Activated CD4-positive, alpha-beta T cell treated with anti-CD3 and anti-CD28 coated beads, Interleukin-2, amount 50 U/mL, for 16 hours (primary cell): ENCODE data around the gene SRRM3.
"Not testable (repeated sequence)": the region's sequence is repeated elsewhere in the genome, so short reads cannot be mapped to it uniquely, and the experiment has no call there.

Source experiments
- DNase-seq: peaks from one replicate; pipeline ENCODE4 v3.0.0-alpha.2; 2020

SRRM3 gene

DNA sequence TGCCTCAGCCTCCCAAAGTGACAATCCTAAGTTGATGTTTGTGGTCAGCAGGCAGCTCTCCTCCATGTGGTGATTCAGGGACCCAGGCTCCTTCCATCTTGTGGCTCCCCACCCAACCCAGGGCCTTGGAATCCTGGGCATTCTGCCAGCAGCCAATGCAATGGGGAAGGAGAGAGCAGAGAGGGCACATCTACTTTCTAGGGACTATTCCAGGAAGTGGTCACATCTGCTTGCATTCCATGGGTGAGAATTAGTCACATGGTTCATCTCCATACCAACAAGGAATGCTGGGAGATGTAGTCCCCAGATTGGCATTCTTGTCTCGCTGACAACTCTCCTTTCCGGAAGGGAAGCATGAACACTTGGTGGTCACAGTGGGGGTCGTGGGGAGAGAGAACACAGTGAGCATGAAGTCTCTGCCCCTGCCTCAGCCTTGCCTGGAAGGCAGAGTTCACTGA lies 9.9 kb upstream of the SRRM3 start:
- DNase-seq = peak; percentile 14

DNA sequence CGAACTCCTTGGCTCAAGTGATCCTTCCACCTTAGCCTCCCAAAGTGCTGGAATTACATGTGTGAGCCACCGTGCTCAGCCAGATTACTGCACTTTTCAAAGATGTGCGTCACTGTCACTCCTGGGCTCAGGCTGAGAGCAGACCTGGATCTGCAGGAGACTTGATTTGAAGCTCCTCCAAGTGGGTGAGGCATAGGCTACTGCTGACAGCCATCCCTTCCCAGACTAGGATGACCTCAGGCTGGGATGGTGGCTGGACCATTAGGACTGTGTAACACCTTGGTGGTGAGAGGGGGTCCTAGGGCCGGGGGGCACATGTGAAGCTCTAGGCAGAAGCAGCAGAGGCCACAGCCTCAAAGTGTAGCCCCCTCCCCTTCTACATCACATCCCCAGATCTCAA lies 8.2 kb upstream of the SRRM3 start:
- DNase-seq = no peak

GRCh38 chr7:76193883-76194282 lies 7.8 kb upstream of the SRRM3 start:
- DNase-seq = no peak

DNA sequence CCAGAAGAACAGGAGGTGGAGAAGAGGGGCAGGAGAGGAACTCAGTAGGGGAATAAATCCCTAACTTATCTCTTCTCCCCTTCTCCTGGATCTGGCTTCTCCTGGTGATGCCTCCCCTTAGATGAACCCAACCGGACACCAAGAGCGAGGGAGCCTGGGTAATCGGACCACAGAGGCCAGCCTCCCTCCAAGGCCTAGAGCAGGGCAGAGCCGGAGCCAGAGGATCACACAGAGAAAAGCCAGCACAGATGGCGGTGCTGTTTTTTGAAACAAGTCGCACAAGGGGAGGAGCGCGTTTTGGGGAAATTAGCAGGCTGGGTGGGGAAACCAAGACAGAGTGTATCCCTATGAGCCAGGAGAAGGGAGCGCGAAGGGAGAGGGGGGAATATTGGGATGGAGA lies 4.9 kb upstream of the SRRM3 start:
- no peak for DNase-seq

DNA sequence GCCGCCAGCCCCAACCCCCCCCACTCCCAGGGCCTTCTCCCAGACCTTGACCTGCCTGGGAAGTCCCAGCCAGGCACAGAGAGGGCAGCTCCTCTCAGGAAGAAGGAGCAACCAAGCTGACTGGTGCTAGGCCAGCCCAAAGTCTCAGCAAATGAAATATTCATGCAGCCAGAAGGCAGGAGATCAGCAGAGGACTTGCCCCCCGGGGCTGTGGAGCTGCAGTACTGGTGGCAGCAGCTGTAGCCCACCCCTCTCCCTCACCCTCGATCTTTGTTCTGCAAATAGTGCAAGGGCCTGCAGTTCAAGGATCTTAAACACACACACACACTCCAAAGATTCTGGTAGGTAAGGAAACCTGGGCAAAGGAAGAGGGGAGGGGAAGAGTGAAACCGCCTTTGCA lies 3.5 kb upstream of the SRRM3 start:
- DNase-seq = no peak

- no peak for DNase-seq
Measured at GRCh38 chr7:76202666-76203030, 952 bp downstream of the SRRM3 start.

GRCh38 chr7:76204147-76204546 lies 2.5 kb downstream of the SRRM3 start:
- DNase-seq = no peak

- DNase-seq = no peak
Measured at GRCh38 chr7:76206633-76207032, 4.9 kb downstream of the SRRM3 start.

DNA sequence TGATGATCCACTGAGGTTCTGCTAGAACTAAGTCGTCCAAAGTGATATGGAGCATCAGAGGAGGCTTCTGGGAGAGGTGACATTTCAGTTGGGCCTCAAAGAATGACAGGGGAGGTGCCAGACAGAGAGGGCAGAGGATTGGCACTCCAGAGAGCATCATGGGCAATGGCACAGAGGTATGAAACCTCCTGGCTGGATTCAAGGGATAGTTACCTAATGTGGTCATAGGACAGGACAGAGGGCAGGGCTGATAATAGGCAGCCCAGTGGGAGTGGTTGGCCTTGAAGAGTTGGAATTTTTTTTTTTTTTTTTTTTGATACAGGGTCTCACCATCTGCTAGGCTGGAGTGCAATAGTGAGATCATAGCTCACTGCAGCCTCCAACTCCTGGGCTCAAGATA lies 7.6 kb downstream of the SRRM3 start:
- DNase-seq = no peak

DNA sequence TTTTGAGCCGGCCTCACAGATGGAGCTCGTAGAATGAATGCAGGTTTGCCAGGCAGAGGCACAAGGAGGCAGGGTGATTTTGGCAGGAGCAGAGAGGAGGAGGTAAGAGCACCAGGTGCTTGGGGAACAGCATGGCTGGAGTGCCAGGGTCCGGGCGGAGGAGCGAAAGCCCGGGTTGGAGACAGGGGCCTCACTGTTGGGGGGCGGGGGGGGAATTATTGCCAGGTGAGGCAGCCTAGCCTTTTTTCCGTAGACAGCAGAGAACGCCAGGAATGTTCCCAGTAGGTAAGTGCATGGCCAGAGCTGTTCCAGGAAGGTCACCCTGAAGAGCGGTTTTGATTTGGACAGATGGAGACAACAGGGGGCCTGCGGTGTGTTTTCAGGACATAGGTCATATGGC lies 9.5 kb downstream of the SRRM3 start:
- DNase-seq = no peak

DNA sequence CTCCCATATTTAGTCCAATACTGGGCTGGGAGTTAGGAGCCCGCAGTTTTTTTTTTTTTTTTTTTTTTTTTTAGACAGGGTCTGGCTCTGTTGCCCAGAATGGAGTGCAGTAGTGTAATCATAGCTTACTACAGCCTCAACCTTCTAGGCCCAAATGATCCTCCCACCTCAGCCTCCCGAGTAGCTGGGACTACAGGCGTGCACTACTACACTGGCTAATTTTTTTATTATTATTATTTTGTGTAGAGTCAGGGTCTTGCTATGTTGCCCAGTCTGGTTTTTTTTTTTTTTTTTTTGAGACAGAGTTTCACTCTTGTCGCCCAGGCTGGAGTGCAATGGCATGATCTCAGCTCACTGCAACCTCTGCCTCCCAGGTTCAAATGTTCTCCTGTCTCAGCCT lies 13.7 kb downstream of the SRRM3 start:
- DNase-seq = not testable (repeated sequence)

GRCh38 chr7:76216381-76217082 lies 14.8 kb downstream of the SRRM3 start:
- no peak for DNase-seq

- no peak for DNase-seq
Measured at GRCh38 chr7:76217942-76218566, 16.4 kb downstream of the SRRM3 start.

GRCh38 chr7:76220185-76221057 lies 18.7 kb downstream of the SRRM3 start:
- no peak for DNase-seq

DNA sequence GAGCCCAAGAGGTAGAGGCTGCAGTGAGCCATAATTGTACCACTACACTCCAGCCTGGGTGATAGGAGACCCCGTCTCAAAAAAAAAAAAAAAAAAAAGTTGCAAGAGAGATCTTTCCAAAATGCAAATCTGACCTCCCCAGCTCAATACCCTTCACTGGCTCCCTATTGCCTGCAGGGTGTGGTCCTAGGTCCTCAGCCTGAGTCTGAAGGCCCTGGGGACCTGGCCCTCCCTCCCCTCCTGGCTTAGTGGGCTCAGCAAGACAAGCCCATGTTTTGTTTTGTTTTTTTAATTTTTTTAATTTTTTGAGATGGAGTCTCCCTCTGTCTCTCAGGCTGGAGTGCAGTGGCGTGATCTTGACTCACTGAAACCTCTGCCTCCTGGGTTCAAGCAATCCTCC lies 20.6 kb downstream of the SRRM3 start:
- DNase-seq = no peak

DNA sequence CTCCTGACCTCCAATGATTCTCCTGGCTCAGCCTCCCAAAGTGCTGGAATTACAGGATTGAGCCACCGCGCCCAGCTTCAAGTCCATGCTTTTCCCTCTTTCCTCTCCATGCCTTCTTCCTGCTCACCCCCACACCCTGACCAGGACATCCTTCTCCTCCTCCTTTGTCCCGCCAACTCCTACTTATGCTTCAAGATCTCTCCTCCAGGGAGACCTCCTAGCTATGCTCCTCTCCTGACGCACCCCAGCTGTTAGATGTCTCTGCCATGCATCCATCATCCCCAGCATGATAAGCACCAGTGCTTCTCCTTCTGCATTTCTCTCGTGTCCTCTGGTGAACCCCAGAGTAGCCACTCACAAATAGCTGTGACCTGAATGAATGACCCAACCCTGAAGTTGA lies 21.1 kb downstream of the SRRM3 start:
- no peak for DNase-seq

DNA sequence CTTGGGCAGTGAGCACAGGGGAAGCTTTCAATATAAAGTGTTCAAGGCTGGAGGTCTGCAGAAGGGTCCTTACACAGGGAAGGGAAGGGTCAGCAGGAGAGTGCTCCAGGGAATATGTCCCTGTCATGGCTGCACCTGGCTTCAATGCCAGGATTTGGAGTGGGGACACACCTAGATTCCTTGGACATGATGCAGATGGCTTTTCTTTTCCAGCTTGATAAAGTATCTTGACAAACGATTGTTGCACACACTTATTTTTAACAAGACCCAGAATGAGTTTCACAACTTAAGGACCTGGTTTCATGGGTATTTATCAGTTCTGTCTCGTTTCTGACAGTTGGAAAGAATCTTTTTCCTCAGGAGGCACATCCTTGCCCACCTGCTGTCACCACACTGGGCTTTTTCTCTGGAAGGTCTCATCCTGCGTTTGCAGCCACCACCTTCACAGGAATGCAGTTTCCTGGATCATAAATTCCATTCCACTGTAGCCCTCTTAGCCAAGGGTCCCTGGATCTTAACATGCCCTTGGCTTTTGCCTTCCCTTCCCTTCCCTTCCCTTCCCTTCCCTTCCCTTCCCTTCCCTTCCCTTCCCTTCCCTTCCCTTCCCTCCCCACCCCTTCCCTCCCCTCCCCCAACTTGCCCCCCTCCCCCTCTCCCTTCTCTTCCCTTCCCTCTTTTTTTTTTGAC lies 21.7 kb downstream of the SRRM3 start:
- no peak for DNase-seq

DNA sequence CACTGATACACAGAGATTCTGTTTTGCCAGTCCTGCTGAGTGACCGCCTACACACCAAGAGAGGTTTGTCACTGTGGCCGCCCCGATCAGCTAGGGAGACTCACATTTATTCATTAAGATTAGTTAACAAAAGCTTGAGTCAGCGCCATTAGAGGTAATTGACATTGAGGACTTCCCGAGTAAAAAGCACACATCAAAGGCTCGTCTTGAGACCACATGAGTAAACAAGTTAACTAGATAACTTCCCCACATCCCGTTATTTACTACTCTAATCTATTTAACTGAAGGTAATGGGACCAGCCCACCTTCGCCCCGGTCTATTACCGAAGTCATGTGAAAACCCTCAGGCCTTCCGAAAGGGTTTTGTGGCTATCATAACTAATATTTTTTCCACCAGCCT lies 23.0 kb downstream of the SRRM3 start:
- DNase-seq = no peak

DNA sequence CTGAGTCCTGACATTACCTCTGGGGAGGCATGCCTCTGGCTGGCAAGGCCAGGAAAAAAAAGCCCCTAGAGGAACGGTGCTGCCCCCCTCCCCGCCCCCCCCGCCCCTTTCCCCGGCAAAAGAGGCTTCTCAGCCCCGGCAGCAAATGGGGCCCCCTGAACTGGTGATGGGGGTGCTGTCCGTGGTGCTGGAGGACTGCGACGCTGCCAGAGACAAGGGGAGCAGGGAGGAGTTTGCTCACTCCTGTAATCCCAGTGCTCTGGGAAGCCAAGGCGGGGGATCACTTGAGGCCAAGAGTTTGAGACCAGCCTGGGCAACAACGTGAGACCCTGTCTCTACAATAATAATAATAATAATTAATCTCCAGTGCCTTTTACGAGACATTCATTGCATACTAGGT lies 23.7 kb downstream of the SRRM3 start:
- DNase-seq = peak; percentile 9

DNA sequence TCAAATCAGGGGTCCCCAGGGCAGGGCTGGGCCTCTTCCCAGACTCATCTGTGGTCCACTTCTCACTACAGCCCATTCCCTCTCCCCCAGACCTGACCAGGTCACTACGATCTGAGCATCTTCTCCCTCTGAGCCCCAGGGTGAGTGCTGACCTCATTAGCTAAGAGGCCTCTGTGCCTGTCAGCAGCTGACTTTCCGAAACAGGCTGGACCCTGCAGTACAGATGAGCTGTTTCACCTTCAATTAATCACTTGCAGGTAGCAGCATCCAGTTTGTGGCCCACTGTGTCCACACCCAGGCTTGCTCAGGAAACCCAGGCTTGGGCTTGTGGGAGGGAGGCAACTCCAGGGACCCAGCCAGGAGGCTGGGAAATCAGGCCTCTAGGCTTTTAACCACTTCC lies 24.3 kb downstream of the SRRM3 start:
- no peak for DNase-seq

GRCh38 chr7:76226878-76227423 lies 25.3 kb downstream of the SRRM3 start:
- DNase-seq = not testable (repeated sequence)

GRCh38 chr7:76230214-76230613 lies 28.5 kb downstream of the SRRM3 start:
- DNase-seq = no peak

- no peak for DNase-seq
Measured at GRCh38 chr7:76231071-76231470, 29.4 kb downstream of the SRRM3 start.
